ENCODE data around the gene SPACA4.

Gene SPACA4

GRCh38 chr19:48650974-48651682, 44.6 kb downstream of the SPACA4 start:
- DNase-seq (ENCODE audit: low read depth in 3 of 3) = no peak

- DNase-seq (ENCODE audit: low read depth in 3 of 3) = no peak
Measured at GRCh38 chr19:48651683-48652048, 45.1 kb downstream of the SPACA4 start.

GRCh38 chr19:48654299-48655059, 47.9 kb downstream of the SPACA4 start:
- DNase-seq (ENCODE audit: low read depth in 3 of 3) = no peak

- no peak for DNase-seq (ENCODE audit: low read depth in 3 of 3)
Measured at GRCh38 chr19:48656840-48657474, 50.4 kb downstream of the SPACA4 start.

Data from stimulated activated CD4-positive, alpha-beta T cell treated with anti-CD3 and anti-CD28 coated beads, TNF-alpha, amount 100 ng/mL, for 4 hours (primary cell).